HepG2 (cell line): ENCODE measurements around the gene ZNF554. TPM values are rescaled to one million over a fixed set of nuclear protein-coding genes. Genes with fewer than 3 reads are reported as not detected.

Experiments used
- BRD4 ChIP-seq: sonication (generic); formaldehyde crosslinking; IDR thresholded peaks from 2 replicates; pipeline ENCODE4 v1.4.0; 2020; ENCODE audit warnings: missing genetic modification reagents
- HOXD1 ChIP-seq: sonication (generic); formaldehyde crosslinking; IDR thresholded peaks from 2 replicates; pipeline ENCODE4 v1.5.0; 2020; ENCODE audit warnings: missing genetic modification reagents
- ISX ChIP-seq: sonication (generic); formaldehyde crosslinking; conservative IDR thresholded peaks from 2 replicates; pipeline ENCODE4 v1.5.0; 2020; ENCODE audit warnings: missing genetic modification reagents
- KMT2B ChIP-seq: IDR thresholded peaks from 2 replicates; pipeline ENCODE4 v1.6.1; 2016; ENCODE audit warnings: missing genetic modification reagents, missing compliant biosample characterization
- MTF2 ChIP-seq: sonication (generic); formaldehyde crosslinking; IDR thresholded peaks from 2 replicates; pipeline ENCODE4 v1.5.0; 2020; ENCODE audit warnings: missing genetic modification reagents, borderline replicate concordance
- NPAS2 ChIP-seq: sonication (generic); formaldehyde crosslinking; IDR thresholded peaks from 2 replicates; pipeline ENCODE4 v1.8.0; 2022; ENCODE audit warnings: mild to moderate bottlenecking, missing genetic modification reagents, borderline replicate concordance
- NRL ChIP-seq: sonication (generic); formaldehyde crosslinking; IDR thresholded peaks from 2 replicates; pipeline ENCODE4 v1.5.0; 2020; ENCODE audit warnings: missing genetic modification reagents, mild to moderate bottlenecking, moderate library complexity, borderline replicate concordance
- TRAFD1 ChIP-seq: sonication (generic); formaldehyde crosslinking; IDR thresholded peaks from 2 replicates; pipeline ENCODE4 v1.5.1; 2020; ENCODE audit warnings: missing genetic modification reagents, mild to moderate bottlenecking, borderline replicate concordance
- ZNF260 ChIP-seq: sonication (generic); formaldehyde crosslinking; IDR thresholded peaks from 2 replicates; pipeline ENCODE4 v1.4.0; 2020; ENCODE audit warnings: missing genetic modification reagents, low read depth, mild to moderate bottlenecking, borderline replicate concordance
- ZNF780A ChIP-seq: sonication (generic); formaldehyde crosslinking; IDR thresholded peaks from 2 replicates; pipeline ENCODE4 v1.8.0; 2022; ENCODE audit warnings: mild to moderate bottlenecking, missing genetic modification reagents, moderate library complexity
- ZNF781 ChIP-seq: sonication (generic); formaldehyde crosslinking; IDR thresholded peaks from 2 replicates; pipeline ENCODE4 v1.5.1; 2020; ENCODE audit warnings: borderline replicate concordance, mild to moderate bottlenecking, missing genetic modification reagents; ENCODE audit errors: not compliant biosample characterization
- ZNF788 ChIP-seq: sonication (generic); formaldehyde crosslinking; IDR thresholded peaks from 2 replicates; pipeline ENCODE4 v1.5.0; 2020; ENCODE audit warnings: mild to moderate bottlenecking, missing genetic modification reagents, borderline replicate concordance
- ZNF850 ChIP-seq: sonication (generic); formaldehyde crosslinking; conservative IDR thresholded peaks from 2 replicates; pipeline ENCODE4 v1.9.0; 2021; ENCODE audit warnings: mild to moderate bottlenecking, missing genetic modification reagents
- polyA plus RNA-seq, 8 experiments: library from polyadenylated mRNA; depleted of rRNA in 3 of 8; stranded (reverse) in 7 of 8; unstranded in 1 of 8; fragments of >200 nt; fragmentation: Illumina TruSeq in 4 of 8; extraction: Trizol in 4 of 8; gene quantifications; 2 replicates each; pipeline versions ENCODE4 v1.2.1 to v1.2.3, GENCODE V29; 2011 to 2016; ENCODE audit warnings: low read depth in 4 of 8, missing spikeins in 1 of 8, mixed read lengths in 1 of 8; ENCODE audit not compliant: insufficient read depth in 1 of 8
- total RNA-seq, 5 experiments: library from RNA; depleted of rRNA; stranded (reverse); fragments of >200 nt; fragmentation: Illumina TruSeq; extraction: Trizol; gene quantifications; 2 replicates each; pipeline ENCODE4 v1.2.3, GENCODE V29; 2016; ENCODE audit warnings: low read depth in 1 of 5
- TF ChIP-seq, protein P1 (sequence below): sonication (generic); formaldehyde crosslinking; IDR thresholded peaks from 2 replicates; pipeline ENCODE4 v1.4.0; 2020; ENCODE audit warnings: missing genetic modification reagents
- TF ChIP-seq, protein P2 (sequence below): sonication (generic); formaldehyde crosslinking; IDR thresholded peaks from 2 replicates; pipeline ENCODE4 v1.4.0; 2020; ENCODE audit warnings: low read depth, missing genetic modification reagents
- TF ChIP-seq, protein P3 (sequence below): sonication (generic); formaldehyde crosslinking; IDR thresholded peaks from 2 replicates; pipeline ENCODE4 v1.9.0; 2022; ENCODE audit warnings: missing genetic modification reagents, mild to moderate bottlenecking, borderline replicate concordance

Gene ZNF554
- total and polyA plus RNA-seq, 2 of the 13 experiments (the other 11 are each of a cell fraction or from before 2014, with no cell fraction given) = 2.2 to 2.7 TPM

GRCh38 chr19:2790557-2791271 lies 29.0 kb upstream of the ZNF554 start (continued):
- TF ChIP-seq, protein P1, sequence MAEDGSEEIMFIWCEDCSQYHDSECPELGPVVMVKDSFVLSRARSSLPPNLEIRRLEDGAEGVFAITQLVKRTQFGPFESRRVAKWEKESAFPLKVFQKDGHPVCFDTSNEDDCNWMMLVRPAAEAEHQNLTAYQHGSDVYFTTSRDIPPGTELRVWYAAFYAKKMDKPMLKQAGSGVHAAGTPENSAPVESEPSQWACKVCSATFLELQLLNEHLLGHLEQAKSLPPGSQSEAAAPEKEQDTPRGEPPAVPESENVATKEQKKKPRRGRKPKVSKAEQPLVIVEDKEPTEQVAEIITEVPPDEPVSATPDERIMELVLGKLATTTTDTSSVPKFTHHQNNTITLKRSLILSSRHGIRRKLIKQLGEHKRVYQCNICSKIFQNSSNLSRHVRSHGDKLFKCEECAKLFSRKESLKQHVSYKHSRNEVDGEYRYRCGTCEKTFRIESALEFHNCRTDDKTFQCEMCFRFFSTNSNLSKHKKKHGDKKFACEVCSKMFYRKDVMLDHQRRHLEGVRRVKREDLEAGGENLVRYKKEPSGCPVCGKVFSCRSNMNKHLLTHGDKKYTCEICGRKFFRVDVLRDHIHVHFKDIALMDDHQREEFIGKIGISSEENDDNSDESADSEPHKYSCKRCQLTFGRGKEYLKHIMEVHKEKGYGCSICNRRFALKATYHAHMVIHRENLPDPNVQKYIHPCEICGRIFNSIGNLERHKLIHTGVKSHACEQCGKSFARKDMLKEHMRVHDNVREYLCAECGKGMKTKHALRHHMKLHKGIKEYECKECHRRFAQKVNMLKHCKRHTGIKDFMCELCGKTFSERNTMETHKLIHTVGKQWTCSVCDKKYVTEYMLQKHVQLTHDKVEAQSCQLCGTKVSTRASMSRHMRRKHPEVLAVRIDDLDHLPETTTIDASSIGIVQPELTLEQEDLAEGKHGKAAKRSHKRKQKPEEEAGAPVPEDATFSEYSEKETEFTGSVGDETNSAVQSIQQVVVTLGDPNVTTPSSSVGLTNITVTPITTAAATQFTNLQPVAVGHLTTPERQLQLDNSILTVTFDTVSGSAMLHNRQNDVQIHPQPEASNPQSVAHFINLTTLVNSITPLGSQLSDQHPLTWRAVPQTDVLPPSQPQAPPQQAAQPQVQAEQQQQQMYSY = no peak
- TF ChIP-seq ZNF781 (CRISPR knock-in tag) (peak; percentile 69), NRL (CRISPR knock-in tag) (no peak; the same call in 1 of the 2 replicates), ZNF260 (CRISPR knock-in tag) (no peak), ZNF788 (peak; percentile 84; the same call in 1 of the 2 replicates), MTF2 (CRISPR knock-in tag) (no peak), BRD4 (CRISPR knock-in tag) (0 out of 2 replicates have a peak, but pooled peaks have one; percentile 42), NPAS2 (CRISPR knock-in tag) (no peak), ISX (CRISPR knock-in tag) (no peak), HOXD1 (CRISPR knock-in tag) (no peak), TRAFD1 (no peak), KMT2B (CRISPR knock-in tag) (no peak), ZNF780A (CRISPR knock-in tag) (no peak), ZNF850 (CRISPR knock-in tag) (no peak)
- TF ChIP-seq, protein P2, sequence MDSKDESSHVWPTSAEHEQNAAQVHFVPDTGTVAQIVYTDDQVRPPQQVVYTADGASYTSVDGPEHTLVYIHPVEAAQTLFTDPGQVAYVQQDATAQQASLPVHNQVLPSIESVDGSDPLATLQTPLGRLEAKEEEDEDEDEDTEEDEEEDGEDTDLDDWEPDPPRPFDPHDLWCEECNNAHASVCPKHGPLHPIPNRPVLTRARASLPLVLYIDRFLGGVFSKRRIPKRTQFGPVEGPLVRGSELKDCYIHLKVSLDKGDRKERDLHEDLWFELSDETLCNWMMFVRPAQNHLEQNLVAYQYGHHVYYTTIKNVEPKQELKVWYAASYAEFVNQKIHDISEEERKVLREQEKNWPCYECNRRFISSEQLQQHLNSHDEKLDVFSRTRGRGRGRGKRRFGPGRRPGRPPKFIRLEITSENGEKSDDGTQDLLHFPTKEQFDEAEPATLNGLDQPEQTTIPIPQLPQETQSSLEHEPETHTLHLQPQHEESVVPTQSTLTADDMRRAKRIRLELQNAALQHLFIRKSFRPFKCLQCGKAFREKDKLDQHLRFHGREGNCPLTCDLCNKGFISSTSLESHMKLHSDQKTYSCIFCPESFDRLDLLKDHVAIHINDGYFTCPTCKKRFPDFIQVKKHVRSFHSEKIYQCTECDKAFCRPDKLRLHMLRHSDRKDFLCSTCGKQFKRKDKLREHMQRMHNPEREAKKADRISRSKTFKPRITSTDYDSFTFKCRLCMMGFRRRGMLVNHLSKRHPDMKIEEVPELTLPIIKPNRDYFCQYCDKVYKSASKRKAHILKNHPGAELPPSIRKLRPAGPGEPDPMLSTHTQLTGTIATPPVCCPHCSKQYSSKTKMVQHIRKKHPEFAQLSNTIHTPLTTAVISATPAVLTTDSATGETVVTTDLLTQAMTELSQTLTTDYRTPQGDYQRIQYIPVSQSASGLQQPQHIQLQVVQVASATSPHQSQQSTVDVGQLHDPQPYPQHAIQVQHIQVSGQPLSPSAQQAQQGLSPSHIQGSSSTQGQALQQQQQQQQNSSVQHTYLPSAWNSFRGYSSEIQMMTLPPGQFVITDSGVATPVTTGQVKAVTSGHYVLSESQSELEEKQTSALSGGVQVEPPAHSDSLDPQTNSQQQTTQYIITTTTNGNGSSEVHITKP (CRISPR knock-in tag) = 0 out of 2 replicates have a peak, but pooled peaks have one; percentile 44
- TF ChIP-seq, protein P3, sequence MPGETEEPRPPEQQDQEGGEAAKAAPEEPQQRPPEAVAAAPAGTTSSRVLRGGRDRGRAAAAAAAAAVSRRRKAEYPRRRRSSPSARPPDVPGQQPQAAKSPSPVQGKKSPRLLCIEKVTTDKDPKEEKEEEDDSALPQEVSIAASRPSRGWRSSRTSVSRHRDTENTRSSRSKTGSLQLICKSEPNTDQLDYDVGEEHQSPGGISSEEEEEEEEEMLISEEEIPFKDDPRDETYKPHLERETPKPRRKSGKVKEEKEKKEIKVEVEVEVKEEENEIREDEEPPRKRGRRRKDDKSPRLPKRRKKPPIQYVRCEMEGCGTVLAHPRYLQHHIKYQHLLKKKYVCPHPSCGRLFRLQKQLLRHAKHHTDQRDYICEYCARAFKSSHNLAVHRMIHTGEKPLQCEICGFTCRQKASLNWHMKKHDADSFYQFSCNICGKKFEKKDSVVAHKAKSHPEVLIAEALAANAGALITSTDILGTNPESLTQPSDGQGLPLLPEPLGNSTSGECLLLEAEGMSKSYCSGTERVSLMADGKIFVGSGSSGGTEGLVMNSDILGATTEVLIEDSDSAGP (CRISPR knock-in tag) = peak; percentile 59; the same call in 1 of the 2 replicates
